Memory B cell (primary cell): ENCODE measurements around the gene SAV1.
"Not testable (repeated sequence)": the region's sequence is repeated elsewhere in the genome, so short reads cannot be mapped to it uniquely, and the experiment has no call there.

Source experiments
- ATAC-seq: fragments of 150-1000 bp; cut with Tn5 transposase; 2 replicates; pipeline ENCODE4 v1.10.0; 2021; ENCODE audit warnings: low read depth, mild to moderate bottlenecking, moderate library complexity
- DNase-seq, 2 donors: peaks; one replicate each; pipeline ENCODE4 v3.0.0; 2022; ENCODE audit warnings: low spot score in 2 of 2
- H3K27ac Mint-ChIP-seq: one replicate; pipeline ENCODE4 v1.8.0; 2022; ENCODE audit warnings: mild to moderate bottlenecking, moderate library complexity, mixed read lengths
- H3K27me3 Mint-ChIP-seq: one replicate; pipeline ENCODE4 v1.8.0; 2022; ENCODE audit warnings: mixed read lengths
- H3K36me3 Mint-ChIP-seq: one replicate; pipeline ENCODE4 v1.8.0; 2022; ENCODE audit warnings: mild to moderate bottlenecking, mixed read lengths
- H3K4me1 Mint-ChIP-seq: one replicate; pipeline ENCODE4 v1.8.0; 2022; ENCODE audit warnings: mixed read lengths
- H3K4me3 Mint-ChIP-seq: one replicate; pipeline ENCODE4 v1.8.0; 2022; ENCODE audit warnings: mild to moderate bottlenecking, moderate library complexity, mixed read lengths
- H3K9me3 Mint-ChIP-seq: one replicate; pipeline ENCODE4 v1.8.0; 2022; ENCODE audit warnings: mixed read lengths

SAV1 gene

GRCh38 chr14:50675597-50675996 is 7.5 kb upstream of the SAV1 start:
- no peaks in the 10 kb centered on the region for H3K36me3 Mint-ChIP-seq
- DNase-seq (no peak), ATAC-seq (no peak)
- peaks cover 21% of the 10 kb centered on the region for H3K4me1 Mint-ChIP-seq
- no peak overlapping the region for H3K4me3 Mint-ChIP-seq
- no peak overlapping the region for H3K27ac Mint-ChIP-seq
- H3K9me3 Mint-ChIP-seq = no peaks in the 10 kb centered on the region
- H3K27me3 Mint-ChIP-seq = no peaks in the 10 kb centered on the region

- Mint-ChIP-seq H3K36me3 (no peaks in the 10 kb centered on the region), H3K4me1 (peaks cover 3% of the 10 kb centered on the region), H3K27ac (no peak overlapping the region), H3K4me3 (no peak overlapping the region), H3K9me3 (no peaks in the 10 kb centered on the region), H3K27me3 (no peaks in the 10 kb centered on the region)
- no peak for ATAC-seq
- DNase-seq = no peak
Measured at GRCh38 chr14:50670866-50671256, 2.8 kb upstream of the SAV1 start.

- DNase-seq = no peak
- H3K4me1 Mint-ChIP-seq = peaks cover 4% of the 10 kb centered on the region
- ATAC-seq = no peak
- H3K27ac Mint-ChIP-seq = no peak overlapping the region
- H3K36me3 Mint-ChIP-seq = no peaks in the 10 kb centered on the region
- H3K9me3 Mint-ChIP-seq = no peaks in the 10 kb centered on the region
- no peaks in the 10 kb centered on the region for H3K27me3 Mint-ChIP-seq
- no peak overlapping the region for H3K4me3 Mint-ChIP-seq
Measured at GRCh38 chr14:50670196-50670865, 2.2 kb upstream of the SAV1 start.

- Mint-ChIP-seq H3K9me3 (no peaks in the 10 kb centered on the region), H3K27ac (no peak overlapping the region), H3K4me1 (peaks cover 8% of the 10 kb centered on the region), H3K36me3 (peaks cover 3% of the 10 kb centered on the region), H3K4me3 (no peak overlapping the region), H3K27me3 (no peaks in the 10 kb centered on the region)
- ATAC-seq (no peak), DNase-seq (no peak)
Measured at GRCh38 chr14:50669441-50669986, 1.4 kb upstream of the SAV1 start.

- H3K27me3 Mint-ChIP-seq = no peaks in the 10 kb centered on the region
- peaks cover 11% of the 10 kb centered on the region for H3K4me1 Mint-ChIP-seq
- H3K36me3 Mint-ChIP-seq = peaks cover 6% of the 10 kb centered on the region
- no peak overlapping the region for H3K4me3 Mint-ChIP-seq
- DNase-seq (no peak), ATAC-seq (no peak)
- H3K9me3 Mint-ChIP-seq = no peaks in the 10 kb centered on the region
- no peak overlapping the region for H3K27ac Mint-ChIP-seq
Measured at GRCh38 chr14:50668826-50669143, 679 bp upstream of the SAV1 start.

GRCh38 chr14:50667684-50667995 is 466 bp downstream of the SAV1 start:
- Mint-ChIP-seq H3K27ac (no peak overlapping the region), H3K4me1 (peaks cover 18% of the 10 kb centered on the region), H3K27me3 (no peaks in the 10 kb centered on the region), H3K9me3 (no peaks in the 10 kb centered on the region), H3K36me3 (peaks cover 12% of the 10 kb centered on the region), H3K4me3 (no peak overlapping the region)
- peak in 1 of 2 donors; percentile 49 for DNase-seq
- ATAC-seq = peak; percentile 75

- Mint-ChIP-seq H3K27ac (no peak overlapping the region), H3K4me3 (no peak overlapping the region), H3K4me1 (peaks cover 18% of the 10 kb centered on the region), H3K9me3 (no peaks in the 10 kb centered on the region), H3K27me3 (no peaks in the 10 kb centered on the region), H3K36me3 (peaks cover 12% of the 10 kb centered on the region)
- ATAC-seq = peak; percentile 42
- peak in 1 of 2 donors; percentile 26 for DNase-seq
Measured at GRCh38 chr14:50666772-50667683, 1.1 kb downstream of the SAV1 start.

- Mint-ChIP-seq H3K36me3 (peaks cover 26% of the 10 kb centered on the region), H3K4me1 (peaks cover 29% of the 10 kb centered on the region), H3K4me3 (peak overlapping the region; percentile 68)
- not testable (repeated sequence) for H3K27ac Mint-ChIP-seq, H3K27me3 Mint-ChIP-seq, H3K9me3 Mint-ChIP-seq, DNase-seq
- ATAC-seq = peak; percentile 27
Measured at GRCh38 chr14:50665300-50665699, 2.8 kb downstream of the SAV1 start.

GRCh38 chr14:50664579-50664978 is 3.5 kb downstream of the SAV1 start:
- not testable (repeated sequence) for DNase-seq, ATAC-seq, H3K27ac Mint-ChIP-seq, H3K9me3 Mint-ChIP-seq, H3K27me3 Mint-ChIP-seq
- Mint-ChIP-seq H3K36me3 (peaks cover 33% of the 10 kb centered on the region), H3K4me1 (peaks cover 34% of the 10 kb centered on the region), H3K4me3 (peak overlapping the region; percentile 16)

- H3K4me1 Mint-ChIP-seq = peaks cover 30% of the 10 kb centered on the region
- H3K9me3 Mint-ChIP-seq = no peaks in the 10 kb centered on the region
- peak overlapping the region; percentile 58 for H3K27ac Mint-ChIP-seq
- ATAC-seq = no peak
- H3K27me3 Mint-ChIP-seq = no peaks in the 10 kb centered on the region
- H3K4me3 Mint-ChIP-seq = no peak overlapping the region
- DNase-seq = no peak
- peaks cover 32% of the 10 kb centered on the region for H3K36me3 Mint-ChIP-seq
Measured at GRCh38 chr14:50659327-50659974, 8.7 kb downstream of the SAV1 start.

GRCh38 chr14:50658203-50658602 is 9.9 kb downstream of the SAV1 start:
- peaks cover 26% of the 10 kb centered on the region for H3K36me3 Mint-ChIP-seq
- H3K27me3 Mint-ChIP-seq = no peaks in the 10 kb centered on the region
- no peaks in the 10 kb centered on the region for H3K9me3 Mint-ChIP-seq
- DNase-seq = no peak
- peaks cover 27% of the 10 kb centered on the region for H3K4me1 Mint-ChIP-seq
- ATAC-seq = no peak
- no peak overlapping the region for H3K27ac Mint-ChIP-seq
- no peak overlapping the region for H3K4me3 Mint-ChIP-seq

- no peaks in the 10 kb centered on the region for H3K27me3 Mint-ChIP-seq
- H3K9me3 Mint-ChIP-seq = no peaks in the 10 kb centered on the region
- DNase-seq = no peak
- no peak overlapping the region for H3K27ac Mint-ChIP-seq
- H3K36me3 Mint-ChIP-seq = peaks cover 24% of the 10 kb centered on the region
- no peak overlapping the region for H3K4me3 Mint-ChIP-seq
- ATAC-seq = no peak
- peaks cover 25% of the 10 kb centered on the region for H3K4me1 Mint-ChIP-seq
Measured at GRCh38 chr14:50657753-50658152, 10.4 kb downstream of the SAV1 start.

GRCh38 chr14:50656776-50657175 is 11.3 kb downstream of the SAV1 start:
- H3K27me3 Mint-ChIP-seq = no peaks in the 10 kb centered on the region
- H3K9me3 Mint-ChIP-seq = no peaks in the 10 kb centered on the region
- peaks cover 29% of the 10 kb centered on the region for H3K36me3 Mint-ChIP-seq
- H3K4me3 Mint-ChIP-seq = no peak overlapping the region
- DNase-seq = no peak
- ATAC-seq = no peak
- no peak overlapping the region for H3K27ac Mint-ChIP-seq
- H3K4me1 Mint-ChIP-seq = peaks cover 27% of the 10 kb centered on the region

GRCh38 chr14:50649691-50650090 is 18.4 kb downstream of the SAV1 start:
- DNase-seq (no peak), ATAC-seq (no peak)
- Mint-ChIP-seq H3K4me1 (peaks cover 32% of the 10 kb centered on the region), H3K27ac (peak overlapping the region; percentile 89), H3K27me3 (no peaks in the 10 kb centered on the region), H3K36me3 (peaks cover 11% of the 10 kb centered on the region), H3K9me3 (no peaks in the 10 kb centered on the region), H3K4me3 (peak overlapping the region; percentile 29)
